Kidney (tissue), 14 donors: Measurements from ENCODE around the gene CYTH1. TPM values are rescaled to one million over a fixed set of nuclear protein-coding genes. Genes with fewer than 3 reads are reported as not detected.
A peak's percentile ranks its signal among the peaks of the same experiment; 100 is the strongest.

ENCODE experiments used
- DNase-seq, 5 donors: peaks; one replicate each; pipeline ENCODE4 v3.0.0-alpha.2; 2013 to 2020
- FAIRE-seq: peaks from 2 replicates; lab custom pipeline; 2012; peaks lifted over from hg19 to GRCh38; lab: Jason Lieb, UNC
- H3K27ac ChIP-seq, 2 donors: one replicate each; pipeline ENCODE4 v1.7.0; 2013; ENCODE audit warnings: low read depth in 2 of 2, low read length in 2 of 2, inconsistent platforms in 1 of 2
- H3K27me3 ChIP-seq: one replicate; pipeline ENCODE4 v1.7.1; 2013; ENCODE audit warnings: low read length, inconsistent platforms; ENCODE audit not compliant: control insufficient read depth, insufficient read depth
- H3K36me3 ChIP-seq, 3 donors: one replicate each; pipeline versions ENCODE4 v1.7.0 to v1.7.1; 2013; ENCODE audit warnings: low read length in 3 of 3, control low read depth in 1 of 3, inconsistent platforms in 1 of 3; ENCODE audit not compliant: insufficient read depth in 3 of 3, control insufficient read depth in 2 of 3
- H3K4me1 ChIP-seq, 3 donors: one replicate each; pipeline versions ENCODE4 v1.7.0 to v1.7.1; 2013; ENCODE audit warnings: low read length in 3 of 3, inconsistent platforms in 1 of 3, low read depth in 1 of 3; ENCODE audit not compliant: control insufficient read depth in 2 of 3, insufficient read depth in 2 of 3
- H3K4me3 ChIP-seq, 3 donors: one replicate each; pipeline versions ENCODE4 v1.7.0 to v1.8.1; 2013; ENCODE audit warnings: low read length in 3 of 3, control low read depth in 1 of 3, inconsistent platforms in 1 of 3
- H3K9ac ChIP-seq, 3 donors: one replicate each; pipeline versions ENCODE4 v1.7.0 to v1.7.1; 2013; ENCODE audit warnings: low read length in 3 of 3, control low read depth in 1 of 3, inconsistent platforms in 1 of 3
- H3K9me3 ChIP-seq, 3 donors: one replicate each; pipeline versions ENCODE4 v1.7.0 to v1.7.1; 2013; ENCODE audit warnings: low read length in 3 of 3, control low read depth in 1 of 3, inconsistent platforms in 1 of 3; ENCODE audit not compliant: control insufficient read depth in 2 of 3, insufficient read depth in 1 of 3
- CTCF ChIP-seq: IDR thresholded peaks from 3 replicates; pipeline ENCODE4 v1.5.1; 2012; ENCODE audit warnings: mild to moderate bottlenecking, moderate library complexity, borderline replicate concordance; ENCODE audit not compliant: insufficient read depth; ENCODE audit errors: extremely low read depth
- intact Hi-C: fragments of 100-400 bp; cut with DNase I; formaldehyde crosslinking; loops from one replicate; pipeline ENCODE4 v1.11.1; 2022
- polyA plus RNA-seq: library from polyadenylated mRNA; stranded (reverse); fragments of 350-450 nt; fragmentation: Illumina TruSeq; extraction: RNeasy Lipid Tissue Mini Kit (QIAGEN cat#74804); gene quantifications from one replicate; pipeline ENCODE4 v1.2.3, GENCODE V29; 2014; ENCODE audit warnings: low read depth, low replicate concordance; ENCODE audit not compliant: insufficient read depth
- total RNA-seq: library from RNA; stranded (reverse); fragmentation: NEBNext Ultra II Directional; extraction: Animal tissue kit (Norgen Biotek cat#: 25700); gene quantifications from one replicate; pipeline ENCODE4 v1.2.1, GENCODE V29; 2021
- donor health status: control.
- donor health status: control.
- donor health status: control.
- donor health status: control.
- donor health status: control.
- donor health status: DM: yes; HTN: yes; CAD: no.
- donor health status: Normal renal cell carcinoma (clear cell type).

The CYTH1 gene
- total and polyA plus RNA-seq, 2 donors from 2014 or later, result 25.3 to 59.7 TPM

- no peaks in the 10 kb centered on the region for H3K27me3 ChIP-seq
- peak overlapping the region in 1 of 3 donors; percentile 10 for H3K4me3 ChIP-seq
- no peak overlapping the region for H3K9ac ChIP-seq
- FAIRE-seq (no peak), DNase-seq (peak in 1 of 5 donors; percentile 58)
- H3K27ac ChIP-seq, result peak overlapping the region in 1 of 2 donors; percentile 84
- no peaks in the 10 kb centered on the region for H3K9me3 ChIP-seq
- H3K36me3 ChIP-seq, result peaks cover 14 to 57% (median 47%) of the 10 kb centered on the region in 3 donors
- intact Hi-C loops, result no loop called here
- no peak for TF ChIP-seq CTCF
- H3K4me1 ChIP-seq, result no peaks in the 10 kb centered on the region
These were observed 36.9 kb upstream of the CYTH1 start for GRCh38 chr17:78818932-78819331.

- TF ChIP-seq CTCF, result no peak
- Histone ChIP-seq H3K36me3 (peaks cover 16 to 64% (median 51%) of the 10 kb centered on the region in 3 donors), H3K9me3 (no peaks in the 10 kb centered on the region), H3K27ac (peak overlapping the region; percentile 39 to 51), H3K9ac (no peak overlapping the region), H3K4me3 (no peak overlapping the region), H3K4me1 (no peaks in the 10 kb centered on the region), H3K27me3 (no peaks in the 10 kb centered on the region)
- intact Hi-C loops, result no loop called here
- no peak for FAIRE-seq
- DNase-seq, result no peak
These were observed 36.2 kb upstream of the CYTH1 start for GRCh38 chr17:78818152-78818846.

GRCh38 chr17:78817123-78817522 lies 35.0 kb upstream of the CYTH1 start:
- Histone ChIP-seq H3K9ac (no peak overlapping the region), H3K27ac (no peak overlapping the region), H3K4me3 (no peak overlapping the region), H3K4me1 (no peaks in the 10 kb centered on the region), H3K27me3 (no peaks in the 10 kb centered on the region), H3K36me3 (peaks cover 16 to 72% (median 51%) of the 10 kb centered on the region in 3 donors), H3K9me3 (no peaks in the 10 kb centered on the region)
- no peak for TF ChIP-seq CTCF
- intact Hi-C loops, result no loop called here
- DNase-seq (no peak), FAIRE-seq (no peak)
